HCT116 (cell line): ENCODE measurements around the gene SPRN. TPM values are rescaled to one million over a fixed set of nuclear protein-coding genes. Genes with fewer than 3 reads are reported as not detected.

Source experiments
- ATAC-seq: fragments of 200-7000 bp; cut with Tn5 transposase; 2 replicates; pipeline ENCODE4 v1.9.1; 2020; ENCODE audit warnings: mild to moderate bottlenecking, moderate library complexity
- BruUV-seq: library from RNA; stranded (reverse); fragments of 400-500 nt; replicated peaks from 2 replicates; lab custom pipeline; 2021; lab: Mats Ljungman, UMichigan
- CTCF ChIA-PET: fragments of 300-600 bp; sonication (Branson Sonifier 250); formaldehyde crosslinking; loops from one replicate; lab custom pipeline; 2021; ENCODE audit warnings: antibody characterized with exemption; lab: Charles Lee
- POLR2A ChIA-PET: fragments of 300-600, 350-600 bp; sonication (Branson Sonifier 250); formaldehyde crosslinking; loops from one replicate; lab custom pipeline; 2021; ENCODE audit warnings: antibody characterized with exemption; lab: Charles Lee
- RAD21 ChIA-PET, 2 experiments: fragments of 300-600 bp; sonication (Branson Sonifier 250); formaldehyde crosslinking; loops; one replicate each; lab custom pipeline; 2023; ENCODE audit warnings: low total read pairs in 2 of 2; ENCODE audit not compliant: uncharacterized antibody in 2 of 2, unreplicated experiment in 2 of 2, low non-redundant PET in 1 of 2; lab: Charles Lee
- DNase-seq: peaks from one replicate; pipeline ENCODE4 v3.0.0-alpha.2; 2010; ENCODE audit warnings: low read depth, low spot score
- H2AFZ ChIP-seq: fragments of 200-600 bp; shearing (Covaris generic), sonication (generic); 2 replicates; pipeline ENCODE4 v1.6.1; 2017; ENCODE audit warnings: low read depth, mixed run types, mixed read lengths, antibody characterized with exemption, low read length; ENCODE audit not compliant: poor library complexity, severe bottlenecking
- H3K27ac ChIP-seq: 2 replicates; pipeline ENCODE4 v1.5.1; 2012; ENCODE audit warnings: low read depth, low read length
- H3K27me3 ChIP-seq: fragments of 200-600 bp; sonication (generic); 2 replicates; pipeline ENCODE4 v1.6.1; 2016; ENCODE audit warnings: mixed run types, low read length, mixed read lengths; ENCODE audit not compliant: insufficient read depth
- H3K36me3 ChIP-seq, 2 experiments: fragments of 200-500 bp in 1 of 2; fragments of 200-600 bp in 1 of 2; sonication (Bioruptor generic) in 1 of 2; sonication (generic) in 1 of 2; 2 replicates each; pipeline versions ENCODE4 v1.5.1 to v1.6.1; 2014 to 2016; ENCODE audit warnings: low read length in 2 of 2, inconsistent platforms in 1 of 2, mixed read lengths in 1 of 2, mixed run types in 1 of 2; ENCODE audit not compliant: insufficient read depth in 2 of 2, control insufficient read depth in 1 of 2
- H3K4me1 ChIP-seq, 2 experiments: fragments of 200-600 bp in 1 of 2; sonication (generic) in 1 of 2; 2 replicates each; pipeline versions ENCODE4 v1.5.1 to v1.6.1; 2012 to 2017; ENCODE audit warnings: low read length in 2 of 2, inconsistent platforms in 1 of 2, mild to moderate bottlenecking in 1 of 2, mixed read lengths in 1 of 2, mixed run types in 1 of 2, moderate library complexity in 1 of 2; ENCODE audit not compliant: insufficient read depth in 2 of 2, control insufficient read depth in 1 of 2
- H3K4me2 ChIP-seq: fragments of 200-600 bp; sonication (generic); 2 replicates; pipeline ENCODE4 v1.6.1; 2017; ENCODE audit warnings: mixed run types, low read length, mixed read lengths
- H3K4me3 ChIP-seq, 2 experiments: fragments of 200-600 bp in 1 of 2; sonication (generic) in 1 of 2; replicated peaks in 1 of 2; 2 replicates each; pipeline ENCODE4 v1.5.1; 2011 to 2016; ENCODE audit warnings: low read length in 2 of 2, control low read depth in 1 of 2, low read depth in 1 of 2, mild to moderate bottlenecking in 1 of 2, mixed read lengths in 1 of 2, mixed run types in 1 of 2
- H3K79me2 ChIP-seq: fragments of 200-600 bp; sonication (generic); 2 replicates; pipeline ENCODE4 v1.6.1; 2017; ENCODE audit warnings: mild to moderate bottlenecking, mixed run types, low read length, moderate library complexity, mixed read lengths; ENCODE audit not compliant: insufficient read depth
- H3K9ac ChIP-seq: fragments of 200-600 bp; sonication (generic); 2 replicates; pipeline ENCODE4 v1.6.1; 2016; ENCODE audit warnings: low read length, mixed read lengths
- H3K9me2 ChIP-seq: fragments of 200-600 bp; sonication (generic), shearing (Covaris generic); 2 replicates; pipeline ENCODE4 v1.6.1; 2017; ENCODE audit warnings: mixed run types, mild to moderate bottlenecking, moderate library complexity; ENCODE audit not compliant: insufficient read depth
- H3K9me3 ChIP-seq, 2 experiments: fragments of 200-500 bp in 1 of 2; fragments of 200-600 bp in 1 of 2; sonication (Bioruptor generic) in 1 of 2; sonication (generic) in 1 of 2; 2 replicates each; pipeline ENCODE4 v1.6.1; 2014 to 2017; ENCODE audit warnings: low read length in 2 of 2, mixed read lengths in 2 of 2, inconsistent platforms in 1 of 2, low read depth in 1 of 2, mild to moderate bottlenecking in 1 of 2, mixed run types in 1 of 2, moderate library complexity in 1 of 2; ENCODE audit not compliant: control insufficient read depth in 1 of 2, insufficient read depth in 1 of 2
- H4K20me1 ChIP-seq: fragments of 200-600 bp; sonication (generic), shearing (Covaris generic); 2 replicates; pipeline ENCODE4 v1.6.1; 2017; ENCODE audit warnings: mixed run types, mild to moderate bottlenecking, moderate library complexity; ENCODE audit not compliant: insufficient read depth
- CBX3 ChIP-seq: IDR thresholded peaks from 2 replicates; pipeline ENCODE4 v1.6.1; 2012; ENCODE audit warnings: low read depth
- ELF1 ChIP-seq: IDR thresholded peaks from 2 replicates; pipeline ENCODE4 v1.6.1; 2012; ENCODE audit warnings: low read depth, borderline replicate concordance
- POLR2A ChIP-seq: IDR thresholded peaks from 2 replicates; pipeline ENCODE4 v1.7.0; 2011; ENCODE audit warnings: borderline replicate concordance; ENCODE audit not compliant: insufficient read depth, insufficient read length; ENCODE audit errors: extremely low read depth
- POLR2AphosphoS5 ChIP-seq: IDR thresholded peaks from 2 replicates; pipeline ENCODE4 v1.6.1; 2011; ENCODE audit warnings: mild to moderate bottlenecking, low read depth, low read length, moderate library complexity
- RAD21 ChIP-seq: IDR thresholded peaks from 2 replicates; pipeline ENCODE4 v1.6.1; 2012; ENCODE audit warnings: low read depth, mild to moderate bottlenecking
- SP1 ChIP-seq: IDR thresholded peaks from 2 replicates; pipeline ENCODE4 v1.6.1; 2012; ENCODE audit warnings: low read depth
- SRF ChIP-seq: IDR thresholded peaks from 2 replicates; pipeline ENCODE4 v1.6.1; 2012; ENCODE audit warnings: low read depth
- YY1 ChIP-seq: IDR thresholded peaks from 2 replicates; pipeline ENCODE4 v1.6.1; 2011; ENCODE audit warnings: low read length, low read depth, moderate library complexity, mild to moderate bottlenecking; ENCODE audit not compliant: insufficient replicate concordance; ENCODE audit errors: extremely low read depth
- ZFX ChIP-seq: fragments of 450-650 bp; IDR thresholded peaks from 2 replicates; pipeline ENCODE4 v1.6.1; 2017
- ZNF274 ChIP-seq: fragments of 200-500 bp; sonication (Bioruptor generic); IDR thresholded peaks from 2 replicates; pipeline ENCODE4 v1.6.1; 2014; ENCODE audit warnings: mild to moderate bottlenecking, low read depth, low read length, inconsistent platforms
- intact Hi-C: fragments of 100-400 bp; cut with micrococcal nuclease; formaldehyde crosslinking; loops from 2 replicates; pipeline ENCODE4 v1.10.0; 2022
- total RNA-seq: library from RNA; stranded (reverse); gene quantifications from one replicate; pipeline ENCODE4 v1.2.1, GENCODE V29; 2021; ENCODE audit not compliant: unreplicated experiment
- TF ChIP-seq, protein P1 (sequence below): IDR thresholded peaks from 2 replicates; pipeline ENCODE4 v1.6.1; 2012
- TF ChIP-seq, protein P2 (sequence below): IDR thresholded peaks from 2 replicates; pipeline ENCODE4 v1.6.1; 2012

SPRN gene
- total RNA-seq, 1 experiment from 2014 or later, result not detected

DNA sequence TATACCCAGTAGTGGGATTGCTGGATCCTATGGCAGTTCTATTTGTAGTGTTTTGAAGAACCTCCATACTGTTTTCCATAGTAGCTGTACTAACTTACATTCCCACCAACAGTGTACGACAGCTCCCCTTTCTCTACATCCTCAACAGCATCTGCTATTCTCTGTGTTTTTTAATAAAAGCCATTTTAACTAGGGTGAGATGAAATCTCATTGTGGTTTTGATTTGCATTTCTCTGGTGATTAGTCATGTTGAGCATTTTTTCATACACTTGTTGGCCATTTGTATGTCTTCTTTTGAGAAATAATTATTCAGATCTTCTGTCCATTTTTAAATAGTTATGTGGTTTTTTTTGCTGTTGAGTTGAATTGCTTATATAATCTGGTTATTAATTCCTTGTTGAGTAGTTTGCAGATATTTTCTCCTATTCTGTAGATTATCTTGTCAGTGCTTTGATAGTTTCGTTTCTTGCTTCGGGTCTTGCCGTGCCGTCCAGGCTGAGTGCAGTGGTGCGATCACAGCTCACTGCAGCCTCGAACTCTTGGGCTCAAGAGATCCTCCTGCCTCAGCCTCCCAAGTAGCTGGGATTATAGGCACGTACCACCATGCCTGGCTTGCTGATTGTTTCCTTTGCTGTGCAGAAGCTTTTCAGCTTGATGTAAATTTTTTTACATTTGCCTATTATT lies 18.4 kb downstream of the SPRN start:
- no peak for ATAC-seq
- Histone ChIP-seq H3K36me3 (peaks cover 0 to 14% of the 10 kb centered on the region in 2 experiments; a peak in 2 of 4 replicates), H3K79me2 (peaks cover 57% of the 10 kb centered on the region), H3K9ac (no peak overlapping the region), H3K27ac (no peak overlapping the region), H3K4me2 (no peak overlapping the region), H3K4me1 (no peaks in the 10 kb centered on the region), H3K27me3 (no peaks in the 10 kb centered on the region), H3K9me3 (no peaks in the 10 kb centered on the region), H3K9me2 (no peaks in the 10 kb centered on the region), H4K20me1 (no peaks in the 10 kb centered on the region), H2AFZ (no peak overlapping the region), H3K4me3 (no peak overlapping the region)
- TF ChIP-seq ZNF274, result no peak
- TF ChIP-seq, protein P1, sequence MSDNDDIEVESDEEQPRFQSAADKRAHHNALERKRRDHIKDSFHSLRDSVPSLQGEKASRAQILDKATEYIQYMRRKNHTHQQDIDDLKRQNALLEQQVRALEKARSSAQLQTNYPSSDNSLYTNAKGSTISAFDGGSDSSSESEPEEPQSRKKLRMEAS, result no peak
- TF ChIP-seq RAD21, result no peak
- no peak for TF ChIP-seq SRF
- TF ChIP-seq CBX3, result no peak
- no peak for TF ChIP-seq YY1
- TF ChIP-seq POLR2A, result no peak
- TF ChIP-seq ELF1, result no peak
- no peak for TF ChIP-seq ZFX
- TF ChIP-seq SP1, result no peak
- TF ChIP-seq POLR2AphosphoS5, result no peak
- TF ChIP-seq, protein P2, sequence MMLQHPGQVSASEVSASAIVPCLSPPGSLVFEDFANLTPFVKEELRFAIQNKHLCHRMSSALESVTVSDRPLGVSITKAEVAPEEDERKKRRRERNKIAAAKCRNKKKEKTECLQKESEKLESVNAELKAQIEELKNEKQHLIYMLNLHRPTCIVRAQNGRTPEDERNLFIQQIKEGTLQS, result no peak
- no TSS peak for BruUV-seq
- CTCF ChIA-PET, result no interaction called here
- POLR2A ChIA-PET, result no interaction called here
- DNase-seq, result no peak
- RAD21 ChIA-PET, result no interaction called here
- intact Hi-C loops, result no loop called here
